HG02610 (cell line): ENCODE data around the gene CEP112.
"Not testable (repeated sequence)": the region's sequence is repeated elsewhere in the genome, so short reads cannot be mapped to it uniquely, and the experiment has no call there.

Source experiments
- ATAC-seq: cut with Tn5 transposase; IDR thresholded peaks from one replicate; pipeline ENCODE4 v1.9.1; 2021; ENCODE audit warnings: mild to moderate bottlenecking, moderate library complexity; ENCODE audit not compliant: unreplicated experiment

The CEP112 gene

GRCh38 chr17:65851965-65852736, 339.8 kb downstream of the CEP112 start:
- ATAC-seq: no peak

DNA sequence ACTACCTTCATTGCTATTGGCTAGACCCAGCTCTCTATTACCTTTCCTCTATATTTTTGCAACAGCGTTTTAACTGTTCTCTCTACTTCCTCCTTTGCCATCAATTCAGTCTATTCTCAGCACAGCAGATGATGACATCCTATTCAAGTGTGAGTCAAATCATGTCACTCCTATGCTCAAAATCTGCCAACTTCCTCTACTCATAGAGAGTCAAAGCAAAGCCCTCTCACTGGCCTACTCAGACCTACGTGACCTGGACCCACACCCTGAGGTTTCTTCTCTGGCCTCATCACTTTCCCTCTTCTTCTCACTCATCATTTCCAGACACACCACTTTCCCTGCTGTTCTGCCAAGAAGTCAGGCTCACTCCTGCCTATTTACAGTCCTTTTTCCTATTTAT, 341.4 kb downstream of the CEP112 start:
- ATAC-seq: no peak

DNA sequence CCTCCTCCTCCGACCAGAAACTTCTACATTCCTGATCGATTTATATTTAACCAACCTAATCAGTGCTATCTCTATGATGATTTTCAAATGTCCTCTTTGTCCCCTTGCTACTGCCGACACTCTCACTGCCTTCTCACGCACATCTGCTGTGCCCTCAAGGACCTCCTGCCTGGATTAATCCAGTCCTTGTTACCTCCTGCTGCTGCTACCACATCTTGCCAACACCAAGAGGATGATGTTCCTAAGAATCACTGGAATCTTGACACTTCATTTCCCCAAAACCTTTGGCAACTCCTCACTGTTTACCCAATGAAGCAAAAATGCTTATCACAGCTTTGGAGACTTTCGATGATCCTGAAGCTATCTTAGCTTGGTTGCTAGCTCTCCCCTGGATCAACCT, 343.2 kb downstream of the CEP112 start:
- no peak for ATAC-seq

DNA sequence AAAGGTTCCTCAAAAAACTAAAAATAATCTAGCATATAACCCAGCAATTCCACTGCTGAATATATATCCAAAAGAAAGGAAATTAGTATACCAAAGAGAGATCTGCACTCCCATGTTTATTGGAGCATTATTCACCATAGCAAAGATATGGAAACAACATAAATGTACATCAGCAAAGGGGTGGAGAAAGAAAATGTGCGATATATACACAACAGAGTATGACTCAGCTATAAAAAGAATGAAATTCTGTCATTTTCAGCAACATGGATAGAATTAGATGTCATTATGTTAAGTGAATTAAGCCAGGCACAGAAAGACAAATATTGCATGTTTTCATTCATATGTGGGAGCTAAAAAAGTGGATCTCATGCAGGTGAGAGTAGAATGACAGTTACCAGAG, 350.8 kb downstream of the CEP112 start:
- ATAC-seq: no peak

DNA sequence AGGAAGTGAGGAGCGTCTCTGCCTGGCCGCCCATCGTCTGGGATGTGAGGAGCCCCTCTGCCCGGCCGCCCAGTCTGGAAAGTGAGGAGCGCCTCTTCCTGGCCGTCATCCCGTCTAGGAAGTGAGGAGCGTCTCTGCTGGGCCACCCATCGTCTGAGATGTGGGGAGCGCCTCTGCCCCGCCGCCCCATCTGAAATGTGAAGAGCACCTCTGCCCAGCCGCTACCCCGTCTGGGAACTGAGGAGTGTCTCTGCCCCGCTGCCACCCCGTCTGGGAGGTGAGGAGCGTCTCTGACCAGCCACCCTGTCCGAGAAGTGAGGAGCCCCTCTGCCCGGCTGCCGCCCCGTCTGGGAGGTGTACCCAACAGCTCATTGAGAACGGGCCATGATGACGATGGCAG, 354.7 kb downstream of the CEP112 start:
- ATAC-seq: not testable (repeated sequence)

DNA sequence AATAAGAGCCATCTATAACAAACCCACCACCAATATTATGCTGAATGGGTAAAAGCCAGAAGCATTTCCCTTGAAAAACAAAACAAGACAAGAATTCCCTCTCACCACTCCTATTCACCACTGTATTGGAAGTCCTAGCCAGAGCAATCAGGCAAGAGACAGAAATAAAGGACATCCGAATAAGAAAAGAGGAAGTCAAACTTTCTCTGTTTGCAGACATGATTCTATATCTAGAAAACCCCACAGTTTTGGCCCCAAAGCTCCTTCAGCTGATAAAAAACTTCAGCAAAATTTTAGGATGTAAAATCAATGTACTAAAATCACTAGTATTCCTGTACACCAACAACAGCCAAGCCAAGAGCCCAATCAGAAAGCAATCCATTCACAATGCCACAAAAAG, 358.7 kb downstream of the CEP112 start:
- ATAC-seq: no peak

GRCh38 chr17:65830356-65830755, 361.6 kb downstream of the CEP112 start:
- no peak for ATAC-seq

- ATAC-seq: not testable (repeated sequence)
Observed at GRCh38 chr17:65826577-65826976, 365.4 kb downstream of the CEP112 start.

- ATAC-seq: no peak
Observed at GRCh38 chr17:65824901-65825300, 367.0 kb downstream of the CEP112 start.

DNA sequence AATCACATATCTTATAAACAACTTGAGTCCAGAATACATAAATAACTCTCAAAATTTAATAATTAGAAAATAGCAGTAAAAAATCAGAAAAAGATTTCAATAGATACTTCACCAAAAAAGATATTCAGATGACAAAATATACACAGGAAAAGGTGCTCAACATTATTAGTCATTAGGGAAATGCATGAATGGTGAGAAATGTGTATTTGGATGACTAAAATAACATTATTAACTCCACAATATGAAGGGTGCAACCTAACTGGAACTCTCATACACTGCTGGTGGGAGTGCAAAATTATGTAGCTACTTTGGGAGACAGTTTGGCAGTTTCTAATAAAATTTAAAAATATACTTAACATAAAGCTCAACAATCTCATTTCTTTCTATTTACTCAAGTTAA, 368.2 kb downstream of the CEP112 start:
- no peak for ATAC-seq

DNA sequence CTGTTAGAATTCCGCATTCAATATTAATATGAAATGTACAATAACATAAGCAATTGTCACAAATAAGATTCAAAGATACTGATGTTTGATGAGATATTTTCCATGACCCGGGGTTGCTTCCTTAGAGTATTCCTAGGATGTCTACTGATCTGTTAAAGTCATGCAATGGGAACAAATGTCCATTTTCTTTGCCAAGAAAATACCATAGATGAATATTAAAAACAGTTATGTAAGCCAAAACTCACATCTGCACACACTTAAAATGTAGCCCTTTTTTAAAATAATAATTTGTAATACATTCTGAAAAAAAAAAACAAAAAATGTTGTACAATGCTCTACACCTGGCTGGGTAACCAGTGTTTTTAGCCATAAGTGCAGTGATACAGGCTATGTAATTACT, 371.1 kb downstream of the CEP112 start:
- no peak for ATAC-seq

GRCh38 chr17:65820306-65820705, 371.6 kb downstream of the CEP112 start:
- ATAC-seq: no peak

- no peak for ATAC-seq
Observed at GRCh38 chr17:65819810-65820209, 372.1 kb downstream of the CEP112 start.

DNA sequence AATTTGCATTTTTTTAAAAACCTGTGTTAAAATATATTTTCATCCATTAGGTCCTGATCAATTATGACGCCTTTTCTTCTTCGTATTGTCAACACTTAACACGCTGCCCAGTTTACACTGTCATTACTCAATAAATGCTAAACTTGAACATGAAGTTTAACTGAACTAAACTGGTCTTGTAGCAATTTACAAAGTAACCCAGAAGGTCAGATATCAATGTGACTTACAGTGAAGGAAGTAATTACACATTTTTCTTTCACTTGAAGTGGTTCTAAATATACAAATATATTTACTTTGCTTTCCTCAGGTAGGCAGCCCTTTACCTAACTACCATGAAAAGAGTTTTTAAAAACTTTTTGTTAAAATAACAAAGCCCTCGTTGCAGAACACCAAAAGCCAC, 374.0 kb downstream of the CEP112 start:
- ATAC-seq: no peak

- no peak for ATAC-seq
Observed at GRCh38 chr17:65814418-65814817, 377.5 kb downstream of the CEP112 start.

DNA sequence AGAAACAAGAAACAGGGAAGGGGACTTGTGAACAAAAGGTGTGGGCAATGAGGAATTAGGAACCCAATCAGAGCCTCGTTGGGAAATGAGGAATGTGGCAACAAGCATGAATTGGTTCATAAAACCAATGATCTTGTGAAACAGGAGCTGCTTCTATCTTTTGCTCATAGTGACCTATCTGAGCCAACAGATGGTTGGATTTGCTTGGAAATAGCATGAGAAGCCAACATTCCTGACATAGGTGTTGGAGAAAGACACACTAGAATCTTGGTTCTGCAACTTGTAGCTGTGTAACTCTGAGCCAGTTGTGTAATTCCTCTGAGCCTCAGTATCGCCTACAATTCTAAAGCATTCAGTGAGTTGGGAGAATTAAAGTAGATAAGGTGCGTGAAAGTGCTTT, 378.6 kb downstream of the CEP112 start:
- ATAC-seq: no peak

DNA sequence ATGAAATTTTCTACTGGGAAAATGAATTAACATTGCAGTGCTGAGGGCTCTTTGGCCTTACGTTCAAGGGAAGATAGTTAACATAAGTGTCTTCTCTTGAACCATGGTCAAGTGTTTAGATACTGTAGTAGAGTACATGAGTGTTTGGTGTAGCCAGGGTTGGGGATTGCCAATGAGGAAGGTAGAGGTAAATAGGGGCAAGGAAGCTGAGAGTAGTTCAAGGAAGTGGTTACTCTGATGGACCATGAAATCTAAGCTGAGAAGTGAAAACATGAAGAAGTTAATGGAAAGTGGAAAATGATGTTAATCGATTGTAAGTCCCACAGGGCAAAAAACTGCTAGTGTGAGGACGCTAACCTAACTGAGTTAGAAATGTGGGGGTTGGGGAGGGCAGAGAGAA, 380.9 kb downstream of the CEP112 start:
- ATAC-seq: no peak

GRCh38 chr17:65809366-65809765, 382.6 kb downstream of the CEP112 start:
- ATAC-seq: no peak

DNA sequence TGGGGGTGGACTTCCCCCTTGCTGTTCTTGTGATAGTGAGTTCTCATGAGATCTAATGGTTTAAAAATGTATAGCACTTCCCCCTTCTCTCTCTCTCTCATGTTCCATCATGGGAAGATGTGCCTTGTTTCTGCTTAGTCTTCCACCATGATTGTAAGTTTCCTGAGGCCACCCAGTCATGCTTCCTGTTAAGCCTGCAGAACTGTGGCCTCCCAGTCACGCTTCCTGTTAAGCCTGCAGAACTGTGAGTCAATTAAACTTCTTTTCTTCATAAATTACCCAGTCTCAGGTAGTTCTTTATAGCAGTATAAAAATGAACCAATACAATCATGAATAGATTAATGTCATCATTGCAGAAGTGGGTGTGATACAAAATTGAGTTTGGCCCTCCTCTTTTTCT, 383.4 kb downstream of the CEP112 start:
- not testable (repeated sequence) for ATAC-seq

- no peak for ATAC-seq
Observed at GRCh38 chr17:65807361-65807760, 384.6 kb downstream of the CEP112 start.

GRCh38 chr17:65801513-65801912, 390.4 kb downstream of the CEP112 start:
- no peak for ATAC-seq

GRCh38 chr17:65800655-65801054, 391.3 kb downstream of the CEP112 start:
- no peak for ATAC-seq

DNA sequence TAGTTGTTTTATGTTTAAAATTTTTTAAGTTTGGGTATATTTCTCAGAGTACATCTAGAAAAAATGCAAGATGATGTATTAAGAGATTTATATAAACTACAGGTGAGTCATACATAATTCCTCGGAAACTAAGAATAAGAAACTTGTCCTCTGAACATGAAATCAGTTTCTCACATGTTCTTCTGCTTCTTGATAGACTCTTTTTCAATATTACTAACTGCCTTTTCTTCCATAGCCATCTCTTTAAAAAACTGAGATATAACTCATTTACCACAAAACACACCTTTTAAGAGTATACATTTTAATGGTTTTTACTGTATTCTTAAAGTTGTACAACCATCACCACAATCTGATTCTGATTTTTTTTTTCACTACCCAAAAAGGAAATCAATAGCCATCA, 392.1 kb downstream of the CEP112 start:
- ATAC-seq: no peak
